ELR (cell line): ENCODE data around the gene TPSAB1.
"Not testable (repeated sequence)": the region's sequence is repeated elsewhere in the genome, so short reads cannot be mapped to it uniquely, and the experiment has no call there.

Experiments used
- DNase-seq: peaks from one replicate; pipeline ENCODE4 v3.0.0-alpha.2; 2015; ENCODE audit warnings: low read depth

Gene TPSAB1

DNA sequence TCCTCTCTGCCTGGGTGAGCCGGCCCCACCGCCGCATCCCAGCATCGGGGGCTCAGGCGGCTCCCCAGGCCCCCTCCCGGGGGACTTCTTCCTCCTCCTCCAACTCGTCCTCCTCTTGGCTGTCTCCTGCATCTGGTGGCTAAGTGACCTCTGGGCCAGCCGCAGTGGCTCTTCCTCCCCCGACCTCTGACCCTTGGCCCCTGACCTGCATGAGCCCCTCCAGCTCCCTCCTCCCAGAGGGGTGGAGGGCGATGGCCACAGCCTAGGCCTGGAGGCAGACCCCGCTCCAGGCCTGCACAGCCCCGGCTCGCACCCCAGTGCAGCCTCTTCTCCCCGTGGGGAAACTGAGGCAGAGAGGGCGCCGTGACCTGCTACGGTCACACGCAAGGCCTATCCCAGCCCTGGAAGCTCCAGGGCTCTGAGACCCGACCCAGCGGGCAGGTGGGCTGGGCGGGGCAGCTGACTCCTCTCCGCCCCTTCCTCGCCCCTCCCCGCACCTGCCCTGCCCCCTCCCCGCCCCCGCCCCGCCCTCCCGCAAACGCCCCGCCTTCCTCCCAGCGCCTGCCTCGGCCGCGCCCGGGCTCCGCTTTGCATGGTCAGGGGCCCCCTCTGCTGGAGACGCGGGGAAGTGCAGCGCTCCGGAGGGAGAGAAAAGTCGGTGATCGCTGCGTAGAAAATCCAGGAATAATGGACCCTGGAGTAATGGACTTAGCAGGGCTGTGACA, 8.7 kb downstream of the TPSAB1 start:
- DNase-seq = not testable (repeated sequence)

GRCh38 chr16:1253701-1254364, 13.3 kb downstream of the TPSAB1 start:
- DNase-seq = not testable (repeated sequence)

DNA sequence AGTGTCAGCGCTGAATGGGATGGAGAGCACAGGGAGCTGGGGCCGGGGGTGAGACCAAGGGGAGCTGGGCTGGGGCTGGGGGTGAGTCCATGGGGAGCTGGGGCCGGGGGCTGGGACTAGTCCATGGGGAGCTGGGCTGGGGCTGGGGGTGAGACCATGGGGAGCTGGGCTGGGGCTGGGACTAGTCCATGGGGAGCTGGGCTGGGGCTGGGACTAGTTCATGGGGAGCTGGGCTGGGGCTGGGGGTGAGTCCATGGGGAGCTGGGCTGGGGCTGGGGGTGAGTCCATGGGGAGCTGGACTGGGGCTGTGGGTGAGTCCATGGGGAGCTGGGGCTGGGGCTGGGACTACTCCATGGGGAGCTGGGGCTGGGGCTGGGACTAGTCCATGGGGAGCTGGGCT, 14.3 kb downstream of the TPSAB1 start:
- not testable (repeated sequence) for DNase-seq

DNA sequence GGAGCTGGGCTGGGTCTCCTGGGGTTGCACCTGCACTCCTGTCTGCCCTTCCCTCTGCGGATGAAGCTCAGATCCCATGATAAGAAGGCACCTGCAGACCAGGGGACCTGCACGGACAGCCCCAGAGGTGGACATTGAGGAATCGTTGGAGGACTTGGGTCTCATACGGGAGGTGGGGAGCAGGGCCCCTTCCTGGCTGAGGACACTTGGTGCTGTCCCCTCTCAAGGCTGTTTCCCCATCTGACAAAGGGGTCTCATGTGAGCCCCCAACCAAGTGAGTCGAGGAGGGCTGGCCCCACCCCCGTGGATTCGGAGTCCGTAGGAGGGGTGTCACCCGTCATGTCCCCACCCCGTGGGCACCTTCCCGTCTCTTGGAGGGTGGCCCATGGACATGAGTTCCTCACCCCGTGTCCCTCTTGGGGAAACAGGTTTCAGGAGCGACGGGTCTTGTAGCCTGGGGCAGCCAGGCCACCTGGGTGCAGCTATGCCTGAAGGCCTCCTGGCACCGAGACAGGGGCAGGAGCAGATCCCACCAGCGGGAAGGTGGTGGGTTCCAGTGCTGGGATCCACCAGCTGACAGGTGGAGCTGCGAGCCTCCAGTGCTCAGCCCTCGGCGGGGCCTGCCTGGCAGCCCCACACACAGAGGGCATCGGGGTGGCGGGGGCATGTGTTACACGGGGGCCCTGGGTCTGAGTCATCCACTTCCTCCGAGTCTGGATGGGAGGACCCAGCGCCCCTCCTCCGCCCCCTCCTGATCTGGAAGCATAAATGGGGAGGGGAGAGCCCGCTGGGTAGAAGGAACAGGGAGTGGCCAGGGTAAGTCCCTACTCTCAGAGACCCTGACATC, 15.0 kb downstream of the TPSAB1 start, which contains the start of gene TPSD1:
Gene TPSD1, plus strand, starts transcription at position 794 of the 847 bp plus-strand sequence. CDS start 212 bp downstream, outside the sequence.
- not testable (repeated sequence) for DNase-seq

GRCh38 chr16:1256296-1256873, 15.9 kb downstream of the TPSAB1 start:
- not testable (repeated sequence) for DNase-seq

- DNase-seq = no peak
Observed at GRCh38 chr16:1256874-1257322, 16.4 kb downstream of the TPSAB1 start.

GRCh38 chr16:1257561-1258224, 17.2 kb downstream of the TPSAB1 start:
- DNase-seq = no peak

- DNase-seq = no peak
Observed at GRCh38 chr16:1258225-1258600, 17.7 kb downstream of the TPSAB1 start.

DNA sequence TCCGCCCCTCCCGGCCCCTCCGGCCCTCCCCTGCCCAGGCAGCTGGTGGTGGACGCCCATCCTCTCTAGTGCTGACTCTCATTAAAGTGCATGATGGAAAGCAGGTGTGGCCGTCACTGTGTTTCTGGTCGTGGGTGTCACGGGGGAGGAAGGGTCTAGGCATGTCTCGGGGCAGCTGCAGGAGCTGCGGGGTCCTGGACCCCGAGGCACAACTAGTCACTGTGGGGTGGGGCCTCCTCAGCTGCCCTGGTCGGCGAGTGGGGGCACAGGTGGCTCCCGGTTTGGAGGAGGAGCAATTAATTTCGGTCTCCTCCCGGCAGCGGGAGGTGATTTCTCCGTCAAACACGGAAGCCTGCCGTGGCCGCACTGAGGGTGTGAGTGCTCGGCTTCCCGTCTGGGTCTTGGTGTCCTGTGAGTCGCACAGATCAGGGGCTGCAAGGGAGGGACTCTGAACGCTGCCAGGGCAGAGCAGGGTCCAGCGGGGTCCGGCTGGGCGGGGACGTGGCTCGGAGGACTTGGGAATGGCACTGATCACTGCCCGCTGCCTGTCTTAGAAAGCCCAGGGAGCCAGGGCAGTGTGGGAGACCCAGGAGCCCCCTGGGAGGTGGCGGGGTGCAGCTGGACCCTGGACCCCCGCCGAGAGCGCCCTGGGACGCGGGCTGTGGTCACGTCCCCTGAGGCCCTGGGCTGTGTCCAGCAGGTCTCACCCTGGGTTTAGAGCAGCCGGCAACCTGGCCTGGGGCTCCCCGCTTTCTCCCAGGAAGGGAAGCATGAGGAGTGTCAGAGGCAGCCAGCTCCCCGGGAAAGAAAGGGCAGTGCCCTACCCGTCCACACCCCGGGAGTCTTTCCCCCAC, 18.6 kb downstream of the TPSAB1 start:
- DNase-seq = no peak

DNA sequence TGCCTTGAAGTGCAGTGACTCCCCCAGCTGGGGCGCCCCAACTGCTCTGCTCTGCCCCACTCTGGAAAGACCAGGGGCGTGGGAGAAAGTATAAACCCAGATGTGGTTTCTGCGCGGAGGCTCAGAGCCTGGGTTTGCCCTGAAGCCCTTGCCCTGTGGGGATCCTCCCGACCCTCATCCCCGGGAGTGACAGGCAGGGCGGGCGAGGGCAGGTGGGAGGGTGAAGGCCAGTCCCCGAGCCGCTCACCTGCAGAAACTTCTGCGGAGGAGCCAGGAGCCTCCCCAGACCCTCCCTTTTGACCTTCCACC, 19.2 kb downstream of the TPSAB1 start:
- no peak for DNase-seq

GRCh38 chr16:1260101-1260680, 19.7 kb downstream of the TPSAB1 start:
- no peak for DNase-seq

- DNase-seq = no peak
Observed at GRCh38 chr16:1261131-1261892, 20.8 kb downstream of the TPSAB1 start.

DNA sequence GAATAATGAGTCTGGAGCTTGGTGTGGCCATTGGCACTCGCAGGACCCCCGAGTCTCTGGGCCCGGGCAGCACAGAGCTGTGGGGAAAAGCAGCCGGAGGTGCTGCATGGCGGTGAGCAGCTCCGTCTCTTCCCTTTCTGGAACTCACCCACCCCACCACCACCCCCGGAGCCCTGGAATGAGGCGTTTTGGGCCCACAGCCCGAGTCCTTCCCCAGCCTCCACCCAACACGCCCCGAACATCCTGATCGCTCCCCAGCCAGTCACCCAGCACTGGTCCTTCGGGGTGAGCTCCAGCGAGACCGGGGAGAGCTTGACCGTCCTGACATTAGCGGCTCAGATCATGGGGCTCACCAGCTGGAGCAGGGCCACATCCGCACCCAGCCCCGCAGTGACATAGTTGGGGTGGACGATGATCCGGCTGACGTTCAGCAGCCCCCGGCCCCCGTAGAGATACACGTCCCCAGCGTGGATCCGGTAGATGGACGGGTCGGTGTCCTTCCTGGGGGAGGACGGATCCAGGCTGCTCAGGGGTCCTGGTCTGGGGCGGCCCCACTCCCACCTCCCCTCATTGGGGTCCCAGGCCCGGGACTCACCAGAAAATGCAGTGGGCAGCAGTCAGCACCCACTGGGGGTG, 21.8 kb downstream of the TPSAB1 start:
- DNase-seq = no peak

DNA sequence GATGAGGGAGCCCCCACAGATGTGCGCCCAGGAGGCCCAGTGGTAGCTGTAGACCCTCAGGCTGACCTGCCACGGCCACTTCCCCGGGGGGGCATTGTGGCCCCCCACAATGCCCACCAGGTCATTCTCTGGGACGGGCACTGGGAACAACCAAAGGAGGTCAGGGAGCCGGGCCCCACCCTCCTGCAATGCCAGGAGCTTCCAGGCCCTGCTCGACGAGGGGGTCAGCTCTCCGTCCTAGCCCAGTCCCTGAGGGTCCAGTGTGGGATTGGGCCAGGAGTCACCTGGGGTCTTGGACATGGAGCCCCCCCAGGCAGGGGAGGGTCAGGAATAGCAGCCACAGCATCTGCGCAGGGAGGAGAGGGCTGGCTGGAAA, 22.3 kb downstream of the TPSAB1 start:
- DNase-seq = no peak

DNA sequence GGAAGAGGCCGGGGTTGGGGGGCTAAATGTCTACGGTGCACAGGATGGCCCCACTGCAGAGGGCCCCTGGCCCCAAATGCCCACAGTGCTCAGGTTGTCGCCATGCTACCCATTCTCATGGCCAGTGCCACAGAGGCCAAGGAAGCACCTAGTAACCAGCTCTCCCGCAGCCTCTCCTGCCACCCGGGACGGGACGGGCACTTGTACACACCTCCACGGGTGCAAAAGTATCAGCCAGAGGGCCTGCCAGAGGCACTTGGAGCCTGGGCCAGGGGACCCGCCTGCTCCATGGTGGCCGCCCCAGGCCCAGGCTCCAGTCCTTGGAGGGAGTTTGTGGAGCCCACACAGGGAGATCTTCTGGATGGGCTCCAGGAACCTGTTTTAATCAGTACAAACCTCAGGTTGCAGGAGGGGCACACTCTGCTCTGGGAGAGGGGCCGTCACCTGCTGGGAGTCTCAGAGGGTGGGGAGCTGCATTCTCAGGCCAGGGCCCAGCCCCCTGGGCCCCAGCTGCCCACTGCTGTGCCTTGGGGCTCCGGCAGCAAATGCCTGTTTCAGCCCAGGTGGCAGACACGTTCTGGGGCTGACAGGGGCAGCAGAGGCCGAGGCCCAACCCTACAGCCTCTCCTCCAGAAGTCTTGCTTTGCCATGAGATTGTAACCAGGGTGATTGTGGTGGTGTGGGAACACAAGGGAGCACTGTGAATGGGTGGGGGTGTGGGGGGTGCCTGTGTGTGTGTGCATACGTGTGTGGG, 23.3 kb downstream of the TPSAB1 start:
- no peak for DNase-seq

GRCh38 chr16:1264345-1265089, 24.0 kb downstream of the TPSAB1 start:
- no peak for DNase-seq

GRCh38 chr16:1265090-1265630, 24.7 kb downstream of the TPSAB1 start:
- no peak for DNase-seq

DNA sequence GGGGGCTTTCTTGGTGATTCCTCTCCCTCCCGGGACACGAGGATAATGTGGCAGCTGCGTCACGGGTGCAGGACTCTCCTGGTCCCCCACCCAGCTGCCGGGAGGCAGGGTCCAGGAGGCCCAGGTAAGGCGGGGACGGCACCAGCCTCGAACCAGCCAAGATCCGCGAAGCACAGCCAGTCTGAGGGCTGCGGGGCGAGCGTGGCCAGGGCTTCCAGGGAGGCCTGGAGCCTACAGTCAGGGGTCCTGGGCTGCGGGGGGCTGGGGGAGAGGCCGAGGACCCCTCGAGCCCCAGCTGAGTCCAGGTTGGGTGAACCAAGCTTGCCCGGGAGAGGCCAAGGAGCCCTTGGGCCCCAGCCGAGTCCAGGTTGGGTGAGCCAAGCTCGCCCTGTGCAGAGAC, 25.3 kb downstream of the TPSAB1 start:
- DNase-seq = no peak
